NCI-H2196 (cell line): ENCODE measurements around the gene ASZ1.

Experiments
- DNase-seq: peaks from one replicate; lab custom pipeline; 2025; ENCODE audit not compliant: unreplicated experiment; lab: John Stamatoyannopoulos, UW

The ASZ1 gene

GRCh38 chr7:117402109-117402508 lies 25.2 kb downstream of the ASZ1 start:
- no peak for DNase-seq

GRCh38 chr7:117401293-117402002 lies 25.8 kb downstream of the ASZ1 start:
- DNase-seq: no peak

GRCh38 chr7:117399820-117400422 lies 27.4 kb downstream of the ASZ1 start:
- DNase-seq: peak; percentile 26

- no peak for DNase-seq
Observed at GRCh38 chr7:117395743-117396142, 31.6 kb downstream of the ASZ1 start.

- DNase-seq: no peak
Observed at GRCh38 chr7:117393781-117394180, 33.5 kb downstream of the ASZ1 start.

- DNase-seq: no peak
Observed at GRCh38 chr7:117389871-117390270, 37.4 kb downstream of the ASZ1 start.

GRCh38 chr7:117386110-117386706 lies 41.1 kb downstream of the ASZ1 start:
- DNase-seq: no peak

GRCh38 chr7:117385363-117386109 lies 41.8 kb downstream of the ASZ1 start:
- DNase-seq: peak; percentile 25

GRCh38 chr7:117384688-117385362 lies 42.5 kb downstream of the ASZ1 start:
- DNase-seq: no peak

- DNase-seq: no peak
Observed at GRCh38 chr7:117383483-117384189, 43.7 kb downstream of the ASZ1 start.

- DNase-seq: no peak
Observed at GRCh38 chr7:117383046-117383445, 44.2 kb downstream of the ASZ1 start.

- DNase-seq: no peak
Observed at GRCh38 chr7:117381362-117381761, 45.9 kb downstream of the ASZ1 start.

GRCh38 chr7:117375380-117375779 lies 51.9 kb downstream of the ASZ1 start:
- DNase-seq: no peak

GRCh38 chr7:117372073-117372472 lies 55.2 kb downstream of the ASZ1 start:
- DNase-seq: no peak

- no peak for DNase-seq
Observed at GRCh38 chr7:117364339-117365080, 62.8 kb downstream of the ASZ1 start.

- no peak for DNase-seq
Observed at GRCh38 chr7:117362294-117362888, 64.9 kb downstream of the ASZ1 start.

GRCh38 chr7:117350027-117350426 lies 77.3 kb downstream of the ASZ1 start:
- DNase-seq: no peak

GRCh38 chr7:117349570-117349969 lies 77.7 kb downstream of the ASZ1 start:
- DNase-seq: no peak

- DNase-seq: no peak
Observed at GRCh38 chr7:117347962-117348672, 79.2 kb downstream of the ASZ1 start.
